GM06990 (cell line): Measurements from ENCODE around the gene PLXNB3.

Experiments used
- DNase-seq: peaks from one replicate; pipeline ENCODE4 v3.0.0-alpha.2; 2011; ENCODE audit not compliant: insufficient read length; ENCODE audit errors: extremely low read depth
- H3K27me3 ChIP-seq: replicated peaks from 2 replicates; pipeline ENCODE4 v1.6.0; 2011; ENCODE audit warnings: low read length; ENCODE audit not compliant: control insufficient read depth, insufficient read depth
- H3K36me3 ChIP-seq: 2 replicates; pipeline ENCODE4 v1.5.1; 2011; ENCODE audit warnings: low read length; ENCODE audit not compliant: control insufficient read depth, insufficient read depth
- H3K4me3 ChIP-seq: replicated peaks from 2 replicates; pipeline ENCODE4 v1.5.1; 2011; ENCODE audit warnings: low read depth, mild to moderate bottlenecking, control low read depth, low read length
- CTCF ChIP-seq: IDR thresholded peaks from 2 replicates; pipeline ENCODE4 v1.5.1; 2011; ENCODE audit warnings: low read length, control low read depth, mild to moderate bottlenecking, inconsistent platforms; ENCODE audit not compliant: insufficient read depth, poor library complexity, severe bottlenecking

PLXNB3 gene

GRCh38 chrX:153806999-153807575, 43.0 kb downstream of the PLXNB3 start:
- no peak for TF ChIP-seq CTCF
- Histone ChIP-seq H3K4me3 (no peak overlapping the region), H3K36me3 (no peaks in the 10 kb centered on the region), H3K27me3 (no peaks in the 10 kb centered on the region)
- no peak for DNase-seq

DNA sequence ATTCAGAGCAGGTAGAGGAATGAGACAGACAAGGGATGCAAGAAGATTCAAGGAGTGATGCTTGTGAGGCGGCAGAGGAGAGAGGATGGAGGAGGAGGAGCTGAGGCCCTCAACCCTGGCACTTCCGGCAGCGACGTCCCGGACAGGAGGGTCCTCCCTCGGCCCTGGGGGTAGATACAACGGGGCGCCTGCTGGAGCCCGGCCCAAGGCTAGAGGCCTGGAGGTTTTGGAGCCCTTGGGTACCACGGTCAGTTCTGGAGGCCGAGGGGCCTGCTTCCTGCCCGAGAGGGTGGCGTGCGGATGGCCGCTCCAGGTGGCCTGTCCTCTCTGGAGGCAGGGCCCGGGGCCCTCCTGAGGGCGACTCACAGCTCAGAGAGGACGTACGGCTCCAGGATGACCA, 43.9 kb downstream of the PLXNB3 start:
- TF ChIP-seq CTCF = no peak

GRCh38 chrX:153812220-153812619, 48.2 kb downstream of the PLXNB3 start:
- no peak for TF ChIP-seq CTCF
- no peaks in the 10 kb centered on the region for H3K27me3 ChIP-seq
- H3K4me3 ChIP-seq = no peak overlapping the region
- no peak for DNase-seq
- no peaks in the 10 kb centered on the region for H3K36me3 ChIP-seq

More for the DNA sequence above, 43.9 kb downstream of the PLXNB3 start:
- Histone ChIP-seq H3K4me3 (no peak overlapping the region), H3K27me3 (no peaks in the 10 kb centered on the region), H3K36me3 (no peaks in the 10 kb centered on the region)
- DNase-seq = no peak

- no peak overlapping the region for H3K4me3 ChIP-seq
- no peaks in the 10 kb centered on the region for H3K36me3 ChIP-seq
- no peaks in the 10 kb centered on the region for H3K27me3 ChIP-seq
- no peak for DNase-seq
- no peak for TF ChIP-seq CTCF
These were observed 49.1 kb downstream of the PLXNB3 start for GRCh38 chrX:153813161-153813560.

DNA sequence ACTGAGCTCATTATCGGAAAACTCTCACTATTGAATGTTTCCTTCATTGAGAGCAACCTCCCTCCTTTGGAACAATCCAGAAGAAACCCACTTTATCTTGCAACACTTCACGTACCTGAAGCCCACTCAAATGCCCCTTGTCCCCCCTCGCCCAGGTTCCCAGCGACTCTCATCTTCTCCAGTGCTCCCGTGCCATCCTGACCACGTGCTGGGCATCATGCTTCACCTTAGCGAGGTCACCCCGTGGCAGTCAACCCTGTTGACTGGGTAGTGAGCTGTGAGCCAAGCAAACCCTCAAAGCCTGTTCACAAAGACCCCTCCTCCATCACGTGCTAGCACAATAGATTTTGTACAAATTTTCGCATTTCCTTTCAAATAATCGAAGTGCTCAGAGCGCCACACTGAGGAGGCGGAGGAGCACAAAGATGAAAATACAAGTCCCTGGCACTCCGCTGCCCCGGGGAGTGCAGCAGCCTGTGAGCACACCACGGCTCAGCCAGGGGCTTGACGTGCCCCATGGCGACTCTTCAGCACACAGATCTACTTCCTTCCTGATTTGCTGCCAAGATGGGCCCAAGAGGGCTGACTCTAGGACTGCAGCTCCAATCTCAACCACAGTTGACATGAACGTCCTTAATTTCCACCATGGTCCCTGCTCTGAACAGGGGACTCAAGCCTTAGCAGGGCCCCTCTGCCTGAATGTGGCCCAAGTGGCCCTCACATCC, 50.7 kb downstream of the PLXNB3 start:
- DNase-seq = no peak
- TF ChIP-seq CTCF = no peak
- no peaks in the 10 kb centered on the region for H3K27me3 ChIP-seq
- no peaks in the 10 kb centered on the region for H3K36me3 ChIP-seq
- no peak overlapping the region for H3K4me3 ChIP-seq
